Hematopoietic multipotent progenitor cell treated with erythropoietin and hydrocortisone succinate and interleukin-3 and kit ligand, for 6 days (in vitro differentiated cells): ENCODE results near the gene RAB40C.

Source experiments
- DNase-seq: peaks from one replicate; pipeline ENCODE4 v3.0.0-alpha.2; 2015

RAB40C gene

GRCh38 chr16:589658-590187 is at the start of gene RAB40C:
Gene RAB40C, plus strand, starts transcription at chr16:590066. Its CDS starts 226 bp downstream, at chr16:590292.
- peak; percentile 99 for DNase-seq

- no peak for DNase-seq
These were observed 49.1 kb upstream of the RAB40C start for GRCh38 chr16:540645-541340.

- no peak for DNase-seq
These were observed 46.3 kb upstream of the RAB40C start for GRCh38 chr16:543301-544164.

- DNase-seq = no peak
These were observed 45.3 kb upstream of the RAB40C start for GRCh38 chr16:544517-544916.

- peak; percentile 66 for DNase-seq
These were observed 42.7 kb upstream of the RAB40C start for GRCh38 chr16:546909-547770.

GRCh38 chr16:548586-548985 is 41.3 kb upstream of the RAB40C start:
- no peak for DNase-seq

- DNase-seq = no peak
These were observed 40.2 kb upstream of the RAB40C start for GRCh38 chr16:549544-550263.

GRCh38 chr16:551210-551609 is 38.7 kb upstream of the RAB40C start:
- DNase-seq = no peak

- DNase-seq = no peak
These were observed 37.7 kb upstream of the RAB40C start for GRCh38 chr16:552171-552570.

- DNase-seq = no peak
These were observed 36.1 kb upstream of the RAB40C start for GRCh38 chr16:553601-554296.

- no peak for DNase-seq
These were observed 35.6 kb upstream of the RAB40C start for GRCh38 chr16:554297-554621.

GRCh38 chr16:554640-555365 is 35.1 kb upstream of the RAB40C start:
- DNase-seq = no peak

- no peak for DNase-seq
These were observed 34.1 kb upstream of the RAB40C start for GRCh38 chr16:555528-556473.

- DNase-seq = no peak
These were observed 33.2 kb upstream of the RAB40C start for GRCh38 chr16:556474-557173.

GRCh38 chr16:557463-558297 is 32.2 kb upstream of the RAB40C start:
- no peak for DNase-seq

GRCh38 chr16:558298-559020 is 31.4 kb upstream of the RAB40C start:
- DNase-seq = no peak

- no peak for DNase-seq
These were observed 30.9 kb upstream of the RAB40C start for GRCh38 chr16:559021-559380.
